Measurements from ENCODE around the gene AKAP13.
"Not testable (repeated sequence)": the region's sequence is repeated elsewhere in the genome, so short reads cannot be mapped to it uniquely, and the experiment has no call there.

GRCh38 chr15:85483955-85484354 is 103.6 kb downstream of the AKAP13 start:
- TF ChIP-seq, protein P1, sequence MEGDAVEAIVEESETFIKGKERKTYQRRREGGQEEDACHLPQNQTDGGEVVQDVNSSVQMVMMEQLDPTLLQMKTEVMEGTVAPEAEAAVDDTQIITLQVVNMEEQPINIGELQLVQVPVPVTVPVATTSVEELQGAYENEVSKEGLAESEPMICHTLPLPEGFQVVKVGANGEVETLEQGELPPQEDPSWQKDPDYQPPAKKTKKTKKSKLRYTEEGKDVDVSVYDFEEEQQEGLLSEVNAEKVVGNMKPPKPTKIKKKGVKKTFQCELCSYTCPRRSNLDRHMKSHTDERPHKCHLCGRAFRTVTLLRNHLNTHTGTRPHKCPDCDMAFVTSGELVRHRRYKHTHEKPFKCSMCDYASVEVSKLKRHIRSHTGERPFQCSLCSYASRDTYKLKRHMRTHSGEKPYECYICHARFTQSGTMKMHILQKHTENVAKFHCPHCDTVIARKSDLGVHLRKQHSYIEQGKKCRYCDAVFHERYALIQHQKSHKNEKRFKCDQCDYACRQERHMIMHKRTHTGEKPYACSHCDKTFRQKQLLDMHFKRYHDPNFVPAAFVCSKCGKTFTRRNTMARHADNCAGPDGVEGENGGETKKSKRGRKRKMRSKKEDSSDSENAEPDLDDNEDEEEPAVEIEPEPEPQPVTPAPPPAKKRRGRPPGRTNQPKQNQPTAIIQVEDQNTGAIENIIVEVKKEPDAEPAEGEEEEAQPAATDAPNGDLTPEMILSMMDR (IDR thresholded peaks at IDR 0.05), result not testable (repeated sequence)
- not testable (repeated sequence) for TF ChIP-seq POLR2A, EP300 (IDR thresholded peaks at IDR 0.05)

Measured in ovary (tissue), 3 donors.